ENCODE measurements around the gene TUFT1.
A peak's percentile ranks its signal among the peaks of the same experiment; 100 is the strongest.
"Not testable (repeated sequence)": the region's sequence is repeated elsewhere in the genome, so short reads cannot be mapped to it uniquely, and the experiment has no call there.

Gene TUFT1

DNA sequence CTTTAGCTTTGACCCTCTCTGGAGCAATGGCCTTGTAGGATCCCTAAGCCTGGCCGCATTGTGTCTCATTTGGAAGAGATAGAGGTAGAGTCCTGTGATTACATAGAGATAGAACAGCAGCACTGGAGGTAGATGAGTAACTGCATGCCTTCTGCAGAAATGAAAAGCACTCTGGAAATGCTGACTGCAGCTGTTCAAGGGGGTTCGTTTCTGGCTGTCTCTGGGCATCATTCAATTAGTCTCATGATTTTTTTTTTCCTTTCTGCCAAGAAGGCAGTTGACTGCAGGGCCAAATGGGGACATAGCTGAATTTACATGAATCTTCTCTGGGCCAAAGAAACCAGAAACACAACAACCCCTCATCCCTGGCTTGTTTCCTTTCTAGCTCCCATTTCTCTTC lies 43.7 kb downstream of the TUFT1 start:
- DNase-seq = no peak

- DNase-seq = no peak
Measured at GRCh38 chr1:151584278-151584677, 44.2 kb downstream of the TUFT1 start.

DNA sequence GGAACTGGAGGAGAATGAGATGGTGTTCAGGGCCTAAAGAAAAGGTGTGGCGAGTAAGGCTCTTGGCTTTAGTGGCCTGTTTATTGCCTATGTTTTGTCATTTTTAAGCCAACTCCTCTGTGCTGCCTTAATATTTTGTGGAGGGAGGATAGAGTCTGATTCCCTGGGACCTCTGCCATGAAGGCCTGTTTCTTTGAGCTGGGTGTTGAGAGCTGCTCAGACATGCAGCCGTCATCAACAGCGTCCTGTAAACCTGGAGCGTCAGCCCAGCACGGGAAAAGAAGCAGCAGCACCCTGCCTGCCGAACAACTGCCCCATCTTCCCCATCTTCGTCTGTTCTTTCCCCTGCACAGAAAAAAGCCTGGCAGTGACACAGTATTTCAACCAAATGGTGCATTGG lies 44.7 kb downstream of the TUFT1 start:
- DNase-seq = no peak

- DNase-seq = no peak
Measured at GRCh38 chr1:151585622-151586021, 45.5 kb downstream of the TUFT1 start.

DNA sequence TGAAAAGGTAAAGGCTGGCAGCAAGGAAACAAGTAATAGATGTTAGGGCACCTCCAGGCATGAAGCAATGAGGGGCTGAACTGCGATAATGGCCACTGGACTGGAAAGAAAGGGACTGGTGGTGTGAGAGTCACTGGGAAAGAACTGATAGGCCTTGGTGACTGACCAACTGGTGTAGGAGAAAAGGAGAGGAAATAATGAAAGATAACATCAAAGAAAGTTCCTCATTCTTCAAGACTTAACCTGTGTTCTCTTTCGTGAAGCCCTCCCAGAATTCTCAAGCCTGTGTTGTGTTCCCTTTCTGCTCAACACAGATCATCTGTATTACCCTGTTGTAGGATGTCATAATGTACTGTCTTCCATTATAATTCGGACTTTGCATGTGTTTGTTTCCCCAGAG lies 50.9 kb downstream of the TUFT1 start:
- DNase-seq = no peak

DNA sequence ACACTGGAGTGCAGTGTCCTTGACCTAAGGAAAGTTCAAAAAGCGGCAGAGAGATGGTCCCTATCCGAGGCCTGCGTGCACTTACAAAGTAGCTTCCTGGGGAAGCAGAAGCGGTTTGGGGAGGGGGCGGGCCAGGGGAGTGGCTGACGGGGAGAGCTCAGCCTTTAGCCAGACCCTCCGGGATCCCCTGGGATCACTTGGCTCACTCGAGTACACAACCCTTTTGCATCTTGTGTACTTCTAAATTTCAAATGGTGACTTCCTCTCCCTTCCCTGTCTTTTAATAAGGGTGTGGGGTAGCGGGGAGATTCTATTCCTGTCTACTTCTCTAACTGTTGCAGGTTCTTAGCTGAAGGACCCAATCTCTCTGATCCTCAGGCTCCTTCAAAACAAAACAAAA lies 53.6 kb downstream of the TUFT1 start:
- no peak for DNase-seq

DNA sequence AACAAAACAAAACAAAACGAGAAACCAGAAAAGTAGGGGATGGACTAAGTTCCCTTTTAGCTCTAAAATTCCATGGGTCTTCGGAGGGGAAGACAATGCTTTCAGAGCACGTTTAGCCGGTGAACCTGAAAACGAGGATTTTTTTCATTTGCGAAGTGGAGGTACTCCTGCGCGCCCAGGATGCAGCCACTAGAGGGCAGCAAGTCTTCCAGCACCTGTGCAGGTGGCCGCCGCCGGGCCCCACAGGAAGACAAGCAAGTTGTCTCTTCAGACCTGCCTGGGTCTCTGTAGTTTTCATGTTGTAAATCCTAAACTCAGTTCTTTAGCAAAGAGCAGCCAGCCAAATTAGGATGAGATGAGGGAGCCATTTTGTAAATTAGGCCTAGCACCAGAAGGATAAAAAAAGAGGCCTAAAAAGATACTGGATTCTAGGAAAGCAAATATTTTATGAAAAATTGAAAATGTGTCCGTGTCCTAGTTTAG lies 54.1 kb downstream of the TUFT1 start:
- peak; percentile 55 for DNase-seq

- no peak for DNase-seq
Measured at GRCh38 chr1:151596166-151596953, 56.3 kb downstream of the TUFT1 start.

- DNase-seq = not testable (repeated sequence)
Measured at GRCh38 chr1:151602550-151602949, 62.4 kb downstream of the TUFT1 start.

DNA sequence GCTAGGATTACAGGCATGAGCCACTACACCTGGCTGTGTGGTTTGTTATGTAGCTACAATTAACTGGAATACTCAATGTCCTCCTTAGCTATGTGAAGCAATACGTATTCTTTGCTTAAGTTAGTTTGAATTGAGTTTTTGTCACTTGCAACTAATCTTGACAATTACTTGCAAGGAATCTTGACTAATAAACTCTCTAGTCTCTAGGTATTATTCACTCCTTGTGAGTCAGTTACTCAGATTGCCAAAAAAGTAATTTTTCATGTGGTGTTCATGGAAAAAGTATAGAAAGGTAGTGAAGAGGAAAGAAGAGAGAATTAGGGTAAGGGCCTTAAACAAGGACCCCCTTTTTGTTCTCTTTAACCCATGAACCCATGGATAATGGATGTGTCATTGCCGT lies 64.2 kb downstream of the TUFT1 start:
- no peak for DNase-seq

DNA sequence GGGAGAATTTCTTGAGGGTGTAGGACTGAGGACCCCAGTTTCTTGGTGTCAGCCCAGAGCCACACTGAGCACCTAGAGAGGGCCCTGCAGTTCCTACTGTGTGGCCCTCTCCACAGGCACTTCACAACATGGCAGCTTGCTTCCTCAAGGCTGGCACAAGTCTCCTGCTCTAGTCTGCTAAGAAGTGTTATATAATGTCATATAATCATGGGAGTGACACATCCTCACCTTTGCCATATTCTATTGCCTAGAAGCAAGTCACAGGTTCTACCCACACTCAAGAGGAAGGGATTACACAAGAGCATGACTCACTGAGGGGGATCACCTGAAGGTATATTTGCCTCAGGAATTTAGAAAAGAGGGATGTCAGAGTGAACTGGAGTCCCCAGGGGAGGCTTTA lies 66.3 kb downstream of the TUFT1 start:
- no peak for DNase-seq

DNA sequence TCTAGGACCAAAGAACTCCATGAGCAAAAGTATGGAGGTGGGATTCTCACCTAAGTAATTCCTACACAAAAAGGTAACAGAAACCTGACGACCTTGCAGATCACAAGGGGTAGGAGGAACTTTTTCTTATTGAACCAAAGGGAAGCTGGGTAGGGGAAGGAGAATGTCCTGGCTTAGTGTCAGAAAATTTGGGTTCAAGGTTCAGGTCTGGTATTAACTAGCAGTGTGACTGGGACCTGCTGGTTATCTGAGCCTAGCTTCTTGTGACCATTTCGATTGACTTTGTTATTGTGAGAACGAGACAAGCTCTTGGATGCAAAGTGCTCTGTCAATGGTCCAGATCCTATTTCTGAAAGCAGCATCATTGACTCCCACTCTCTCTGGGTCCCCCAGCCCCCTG lies 66.7 kb downstream of the TUFT1 start:
- DNase-seq = no peak

DNA sequence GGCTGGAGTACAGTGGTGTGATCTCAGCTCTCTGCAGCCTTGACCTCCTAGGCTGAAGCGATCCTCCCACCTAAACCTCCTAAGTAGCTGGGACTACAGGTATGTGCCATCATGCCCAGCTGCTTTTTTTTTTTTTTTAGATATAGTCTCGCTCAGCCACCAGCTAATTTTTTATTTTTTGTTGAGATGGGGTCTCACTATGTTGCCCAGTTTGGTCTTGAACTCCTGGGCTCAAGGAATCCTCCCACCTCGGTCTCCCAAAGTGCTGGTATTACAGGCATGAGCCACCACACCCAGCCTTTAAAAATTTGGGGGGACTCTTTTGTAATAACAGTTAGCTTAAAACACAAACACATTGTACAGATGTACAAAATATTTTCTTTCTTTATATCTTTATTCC lies 70.0 kb downstream of the TUFT1 start:
- DNase-seq = no peak

DNA sequence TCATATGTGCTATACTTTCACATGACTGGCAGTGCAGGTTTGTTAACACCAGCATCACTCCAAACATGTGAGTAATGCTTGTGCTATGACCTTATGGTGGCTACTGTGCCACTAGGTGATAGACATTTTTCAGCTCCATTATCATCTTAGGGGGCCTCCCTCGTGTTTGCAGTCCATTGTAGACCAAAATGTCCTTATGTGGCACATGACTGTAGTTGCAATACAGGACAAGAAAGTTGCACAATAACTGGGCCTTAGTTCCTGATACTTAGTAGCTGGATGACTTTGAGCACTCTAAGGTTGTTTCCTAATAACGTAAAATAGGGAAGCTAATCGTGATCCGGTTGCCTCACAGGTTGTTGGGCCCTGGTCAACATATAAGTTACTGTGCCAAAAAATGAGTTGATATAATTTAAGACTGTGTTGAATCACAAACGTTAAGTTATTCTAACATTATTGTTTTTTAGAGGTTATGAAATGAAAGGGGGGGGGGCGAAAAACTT lies 71.2 kb downstream of the TUFT1 start:
- peak; percentile 48 for DNase-seq

DNA sequence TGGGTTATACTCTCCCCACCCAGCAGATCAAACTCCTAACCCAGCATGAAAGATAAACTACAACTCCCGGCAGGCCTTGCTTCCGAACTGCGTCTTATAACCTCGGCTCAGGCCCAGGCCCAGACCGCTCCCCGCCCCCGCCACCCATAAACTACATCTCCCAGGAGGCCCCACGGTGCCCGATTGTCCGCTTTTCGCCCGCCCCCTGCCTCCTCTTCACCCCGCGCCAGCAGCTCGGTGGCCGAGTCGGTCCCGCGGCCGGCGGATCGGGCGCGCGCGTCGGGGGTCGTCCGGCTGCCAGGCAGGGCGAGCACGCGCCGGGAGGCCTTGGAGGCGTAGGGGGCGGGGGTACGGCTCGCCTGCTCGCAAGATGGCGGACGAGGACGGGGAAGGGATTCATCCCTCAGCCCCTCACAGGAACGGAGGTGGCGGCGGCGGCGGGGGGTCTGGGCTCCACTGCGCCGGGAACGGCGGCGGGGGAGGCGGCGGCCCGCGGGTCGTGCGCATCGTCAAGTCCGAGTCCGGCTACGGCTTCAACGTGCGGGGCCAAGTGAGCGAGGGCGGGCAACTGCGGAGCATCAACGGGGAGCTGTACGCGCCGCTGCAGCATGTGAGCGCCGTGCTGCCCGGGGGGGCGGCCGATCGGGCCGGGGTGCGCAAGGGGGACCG lies 71.9 kb downstream of the TUFT1 start, which contains the start of gene SNX27:
SNX27 (plus strand) TSS at position 219 of the 669 bp plus-strand sequence; CDS start at position 371, 152 bp downstream.
- DNase-seq = peak; percentile 92

GRCh38 chr1:151612501-151613281 lies 72.6 kb downstream of the TUFT1 start:
- peak; percentile 14 for DNase-seq

DNA sequence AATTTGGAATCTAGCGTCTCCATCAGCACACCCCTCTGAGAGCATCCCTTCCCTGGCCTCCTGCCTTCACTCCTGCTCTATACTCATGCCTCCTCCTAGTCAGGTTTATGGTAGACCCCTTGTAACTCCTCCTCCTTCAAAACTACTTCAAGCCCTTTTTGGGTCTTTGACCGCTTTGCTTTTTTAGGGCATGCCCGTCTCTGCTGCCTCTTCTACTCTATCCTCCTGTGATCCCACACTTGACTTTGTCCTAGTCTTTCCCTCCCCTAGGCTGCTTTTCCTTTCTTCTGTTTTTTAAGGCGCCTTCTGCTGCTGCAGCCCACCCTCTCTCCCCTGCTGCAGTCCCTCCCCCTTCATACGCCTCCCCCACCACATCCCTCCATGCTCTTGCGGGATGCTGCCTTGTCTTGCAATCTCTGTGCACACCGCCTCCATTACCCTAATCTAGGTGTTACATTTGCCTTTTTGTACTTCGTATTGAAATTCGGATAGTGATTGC lies 73.2 kb downstream of the TUFT1 start:
- no peak for DNase-seq

- no peak for DNase-seq
Measured at GRCh38 chr1:151615711-151616504, 75.8 kb downstream of the TUFT1 start.

- no peak for DNase-seq
Measured at GRCh38 chr1:151616505-151616849, 76.4 kb downstream of the TUFT1 start.

DNA sequence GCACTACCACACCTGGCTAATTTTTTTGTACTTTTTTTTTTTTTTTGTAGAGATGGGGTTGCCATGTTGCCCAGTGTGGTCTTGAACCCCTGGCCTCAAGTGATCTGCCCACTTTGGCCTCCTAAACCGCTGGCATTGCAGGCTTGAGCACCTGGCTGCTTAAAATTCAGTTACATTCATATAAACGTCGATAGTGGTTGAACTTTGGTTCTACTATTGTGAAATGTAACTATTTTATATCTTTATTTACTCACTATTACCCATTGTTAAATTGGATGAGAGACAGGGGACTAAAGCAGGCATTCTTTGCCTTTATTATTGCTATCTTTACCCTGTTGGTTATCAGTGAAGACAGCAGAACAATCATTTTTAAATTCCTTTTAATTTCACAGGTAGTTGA lies 77.9 kb downstream of the TUFT1 start:
- no peak for DNase-seq

- DNase-seq = no peak
Measured at GRCh38 chr1:151618470-151618869, 78.4 kb downstream of the TUFT1 start.

GRCh38 chr1:151618996-151619395 lies 78.9 kb downstream of the TUFT1 start:
- not testable (repeated sequence) for DNase-seq
